HG03442 (cell line): ENCODE data around the gene CUTA.
"Not testable (repeated sequence)": the region's sequence is repeated elsewhere in the genome, so short reads cannot be mapped to it uniquely, and the experiment has no call there.

Source experiments
- ATAC-seq: cut with Tn5 transposase; IDR thresholded peaks from one replicate; pipeline ENCODE4 v1.9.1; 2021; ENCODE audit warnings: mild to moderate bottlenecking, moderate library complexity; ENCODE audit not compliant: unreplicated experiment

Gene CUTA

GRCh38 chr6:33373960-33374910 is 43.7 kb downstream of the CUTA start:
- no peak for ATAC-seq

- ATAC-seq, result no peak
Observed at GRCh38 chr6:33372526-33373123, 45.3 kb downstream of the CUTA start.

- not testable (repeated sequence) for ATAC-seq
Observed at GRCh38 chr6:33371901-33372300, 46.0 kb downstream of the CUTA start.

GRCh38 chr6:33367715-33368025 is 50.2 kb downstream of the CUTA start:
- not testable (repeated sequence) for ATAC-seq

GRCh38 chr6:33367009-33367714 is 50.7 kb downstream of the CUTA start:
- no peak for ATAC-seq
